Tibial nerve (tissue), 4 donors: ENCODE data around the gene ST8SIA2. TPM values are rescaled to one million over a fixed set of nuclear protein-coding genes. Genes with fewer than 3 reads are reported as not detected.
A peak's percentile ranks its signal among the peaks of the same experiment; 100 is the strongest.

ENCODE experiments used
- DNase-seq, 2 donors: peaks; one replicate each; pipeline ENCODE4 v3.0.0-alpha.2; 2019; ENCODE audit warnings: low spot score in 2 of 2
- H3K27ac ChIP-seq, 4 donors: fragments of 200-600 bp; sonication (generic) in 3 of 4; one replicate each; pipeline ENCODE4 v1.5.1; 2017 to 2019; ENCODE audit warnings: mild to moderate bottlenecking in 1 of 4
- H3K27me3 ChIP-seq, 2 donors: fragments of 200-600 bp; sonication (generic) in 1 of 2; one replicate each; pipeline versions ENCODE4 v1.5.1 to v1.6.0; 2017 to 2019
- H3K36me3 ChIP-seq, 3 donors: fragments of 200-600 bp; sonication (generic); one replicate each; pipeline ENCODE4 v1.5.1; 2018 to 2019
- H3K4me1 ChIP-seq, 4 donors: fragments of 200-600 bp; sonication (generic) in 3 of 4; one replicate each; pipeline ENCODE4 v1.5.1; 2017 to 2019
- H3K4me3 ChIP-seq, 4 donors: fragments of 200-600 bp; sonication (generic) in 3 of 4; one replicate each; pipeline ENCODE4 v1.5.1; 2017 to 2019; ENCODE audit warnings: mild to moderate bottlenecking in 1 of 4, moderate library complexity in 1 of 4
- H3K9me3 ChIP-seq, 4 donors: fragments of 200-600 bp; sonication (generic) in 3 of 4; one replicate each; pipeline ENCODE4 v1.5.1; 2017 to 2019
- CTCF ChIP-seq, 5 experiments: fragments of 200-600 bp in 3 of 5; fragments of 450-650 bp in 2 of 5; sonication (generic) in 3 of 5; IDR thresholded peaks; one replicate each; pipeline ENCODE4 v1.5.1; 2016 to 2019; ENCODE audit warnings: antibody characterized with exemption in 5 of 5, mild to moderate bottlenecking in 3 of 5, moderate library complexity in 2 of 5
- EP300 ChIP-seq, 2 donors: sonication (generic); formaldehyde crosslinking; IDR thresholded peaks; one replicate each; pipeline ENCODE4 v1.6.1; 2017; ENCODE audit warnings: antibody characterized with exemption in 2 of 2, mild to moderate bottlenecking in 1 of 2
- POLR2A ChIP-seq, 2 donors: fragments of 450-650 bp; IDR thresholded peaks; one replicate each; pipeline ENCODE4 v1.6.1; 2017; ENCODE audit warnings: antibody characterized with exemption in 2 of 2, mild to moderate bottlenecking in 2 of 2, moderate library complexity in 2 of 2
- WGBS, 2 donors: methylation state at CpG; one replicate each; pipeline ENCODE4 v1.1.5; 2018; 5-methylcytosine and 5-hydroxymethylcytosine counted together
- total RNA-seq, 4 donors: library from RNA; depleted of rRNA; stranded (reverse); fragments of >200 nt; gene quantifications; one replicate each; pipeline ENCODE4 v1.1.0, GENCODE V29; 2016

ST8SIA2 gene, protein sequence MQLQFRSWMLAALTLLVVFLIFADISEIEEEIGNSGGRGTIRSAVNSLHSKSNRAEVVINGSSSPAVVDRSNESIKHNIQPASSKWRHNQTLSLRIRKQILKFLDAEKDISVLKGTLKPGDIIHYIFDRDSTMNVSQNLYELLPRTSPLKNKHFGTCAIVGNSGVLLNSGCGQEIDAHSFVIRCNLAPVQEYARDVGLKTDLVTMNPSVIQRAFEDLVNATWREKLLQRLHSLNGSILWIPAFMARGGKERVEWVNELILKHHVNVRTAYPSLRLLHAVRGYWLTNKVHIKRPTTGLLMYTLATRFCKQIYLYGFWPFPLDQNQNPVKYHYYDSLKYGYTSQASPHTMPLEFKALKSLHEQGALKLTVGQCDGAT
- not detected for total RNA-seq

- no peak for DNase-seq
- peak within 1 kb of the TSS in 2 of 4 donors; percentile 3 to 30 for H3K4me3 ChIP-seq
- peaks cover 0 to 18% (median 0%) of the 10 kb centered on the region in 4 donors for H3K4me1 ChIP-seq
- no peak for TF ChIP-seq EP300 (IDR thresholded peaks at IDR 0.05)
- no peak for TF ChIP-seq POLR2A (IDR thresholded peaks at IDR 0.05)
- TF ChIP-seq CTCF (IDR thresholded peaks at IDR 0.05), result no peak
- no peaks in the 10 kb centered on the region for H3K9me3 ChIP-seq
- H3K27me3 ChIP-seq, result peaks cover 0 to 74% of the 10 kb centered on the region in 2 donors
- 2% methylated on average over 50 to 66 of the region's 78 CpGs for WGBS, 2 donors
- H3K36me3 ChIP-seq, result no peaks in the 10 kb centered on the region
- H3K27ac ChIP-seq, result no peak within 1 kb of the TSS
Measured at GRCh38 chr15:92393071-92393979, at the start of gene ST8SIA2. ST8SIA2 (plus strand) TSS chr15:92393881; CDS start chr15:92394065, 184 bp downstream.

DNA sequence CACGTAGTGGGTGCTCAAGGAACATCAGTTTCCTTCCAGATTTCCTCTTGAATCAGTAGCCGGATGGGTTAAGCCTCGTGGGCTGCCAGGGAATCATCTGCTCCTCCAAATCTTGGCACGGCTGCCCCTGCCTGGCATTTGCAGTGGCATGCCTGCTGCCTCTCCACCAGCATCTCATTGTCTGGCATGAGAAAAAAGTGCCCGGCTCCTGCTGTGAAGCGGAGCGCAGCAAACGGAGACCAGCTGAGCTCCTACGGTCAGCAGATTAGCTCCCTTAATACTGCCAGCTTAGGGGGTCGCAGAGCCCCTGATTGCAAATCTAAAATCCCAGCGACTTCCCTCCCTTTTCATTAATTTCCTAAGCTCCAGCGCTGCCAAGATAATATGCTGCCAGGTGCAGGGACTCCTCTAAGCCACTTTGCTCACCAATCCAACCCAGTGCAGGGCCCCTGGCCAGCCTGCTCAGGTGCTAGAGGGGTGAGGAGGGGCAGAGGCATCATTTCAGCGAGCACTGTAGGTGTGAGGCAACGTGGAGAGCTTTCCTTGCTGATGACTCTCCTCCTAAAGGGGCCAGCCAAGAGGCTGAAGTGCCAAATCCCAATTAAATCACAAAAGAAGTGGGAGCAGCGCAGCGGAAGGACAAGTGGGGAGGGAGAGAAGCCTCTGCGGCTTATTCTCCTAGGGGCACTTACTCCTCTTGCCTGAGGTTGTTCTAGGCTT, 49.6 kb upstream of the ST8SIA2 start:
- Histone ChIP-seq H3K4me3 (no peak overlapping the region), H3K4me1 (no peaks in the 10 kb centered on the region), H3K27ac (no peak overlapping the region), H3K9me3 (no peaks in the 10 kb centered on the region), H3K27me3 (peaks cover 0 to 17% of the 10 kb centered on the region in 2 donors), H3K36me3 (no peaks in the 10 kb centered on the region)
- DNase-seq, result no peak
- TF ChIP-seq POLR2A (IDR thresholded peaks at IDR 0.05) (no peak), EP300 (IDR thresholded peaks at IDR 0.05) (no peak), CTCF (IDR thresholded peaks at IDR 0.05) (no peak)
- WGBS, 2 donors, result 31 to 37% methylated on average over 16 to 17 of the region's 17 CpGs

DNA sequence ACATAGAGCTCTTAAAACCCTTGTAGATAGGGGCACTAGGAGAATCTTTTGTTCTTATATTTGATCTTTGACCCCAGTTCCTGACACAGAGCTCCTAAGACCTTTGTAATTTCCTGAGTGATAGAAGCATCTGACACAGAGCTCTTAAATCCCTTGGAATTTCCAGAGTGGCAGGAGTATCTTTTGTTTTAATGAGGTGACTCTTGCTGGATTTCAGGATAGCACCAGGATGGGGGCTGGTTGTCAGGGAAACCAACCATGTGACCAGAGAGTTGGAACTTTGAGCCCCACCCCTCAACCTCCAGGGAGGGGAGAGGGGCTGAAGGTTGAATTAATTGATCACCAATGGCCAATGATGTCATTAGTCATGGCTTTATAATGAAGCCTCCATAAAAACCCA, 47.6 kb upstream of the ST8SIA2 start:
- no peak for DNase-seq
- no peaks in the 10 kb centered on the region for H3K9me3 ChIP-seq
- TF ChIP-seq CTCF (IDR thresholded peaks at IDR 0.05) (no peak), EP300 (IDR thresholded peaks at IDR 0.05) (no peak), POLR2A (IDR thresholded peaks at IDR 0.05) (no peak)
- peaks cover 0 to 17% of the 10 kb centered on the region in 2 donors for H3K27me3 ChIP-seq
- H3K27ac ChIP-seq, result no peak overlapping the region
- H3K36me3 ChIP-seq, result no peaks in the 10 kb centered on the region
- H3K4me1 ChIP-seq, result no peaks in the 10 kb centered on the region
- no peak overlapping the region for H3K4me3 ChIP-seq

DNA sequence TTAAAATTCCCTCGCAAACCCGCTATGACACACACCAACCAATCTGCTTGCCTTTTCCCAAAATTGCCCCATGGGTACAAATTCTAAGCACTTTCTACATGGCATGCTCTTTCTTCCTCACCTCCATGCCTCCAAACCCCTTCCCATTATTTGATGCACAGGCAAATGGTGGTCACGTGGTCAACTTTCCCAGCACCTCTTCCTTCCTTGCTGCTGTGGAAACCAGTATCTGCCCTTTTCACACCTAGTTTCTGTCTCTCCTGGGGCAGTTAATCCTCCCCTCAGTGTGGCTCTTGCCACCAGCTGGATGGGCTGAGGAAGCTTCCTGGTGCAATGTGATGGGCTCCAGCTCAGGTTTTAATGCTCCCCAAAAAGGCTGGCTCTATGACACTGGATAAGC, 38.4 kb upstream of the ST8SIA2 start:
- Histone ChIP-seq H3K27ac (no peak overlapping the region), H3K27me3 (no peaks in the 10 kb centered on the region), H3K9me3 (no peaks in the 10 kb centered on the region), H3K4me3 (no peak overlapping the region), H3K4me1 (no peaks in the 10 kb centered on the region), H3K36me3 (no peaks in the 10 kb centered on the region)
- TF ChIP-seq CTCF (IDR thresholded peaks at IDR 0.05) (no peak), EP300 (IDR thresholded peaks at IDR 0.05) (no peak), POLR2A (IDR thresholded peaks at IDR 0.05) (no peak)
- WGBS, 2 donors, result 91 to 96% methylated on average over 3 of the region's 3 CpGs
- DNase-seq, result no peak
